WTC11 (cell line): ENCODE data around the gene APOF. TPM values are rescaled to one million over a fixed set of nuclear protein-coding genes. Genes with fewer than 3 reads are reported as not detected.
A peak's percentile ranks its signal among the peaks of the same experiment; 100 is the strongest.
"Not testable (repeated sequence)": the region's sequence is repeated elsewhere in the genome, so short reads cannot be mapped to it uniquely, and the experiment has no call there.

Experiments
- ATAC-seq: fragments of 200-7000 bp; cut with Tn5 transposase; 2 replicates; pipeline ENCODE4 v1.10.0; 2021; ENCODE audit warnings: mild to moderate bottlenecking, moderate library complexity
- CTCF ChIA-PET: fragments of 300-600 bp; sonication (Branson Sonifier 250); formaldehyde crosslinking; loops from one replicate; lab custom pipeline; 2021; ENCODE audit warnings: antibody characterized with exemption; lab: Charles Lee
- POLR2A ChIA-PET: fragments of 350-600 bp; sonication (Branson Sonifier 250); formaldehyde crosslinking; loops from one replicate; lab custom pipeline; 2021; ENCODE audit warnings: antibody characterized with exemption; lab: Charles Lee
- DNase-seq: peaks from one replicate; pipeline ENCODE4 v3.0.0; 2021; ENCODE audit warnings: low spot score
- H3K27ac Mint-ChIP-seq: 2 replicates; pipeline ENCODE4 v1.8.0; 2021; ENCODE audit warnings: mixed read lengths
- H3K27me3 Mint-ChIP-seq: 2 replicates; pipeline ENCODE4 v1.8.0; 2021; ENCODE audit warnings: low read depth, mild to moderate bottlenecking, moderate library complexity, mixed read lengths
- H3K36me3 Mint-ChIP-seq: 2 replicates; pipeline ENCODE4 v1.8.0; 2021; ENCODE audit warnings: mixed read lengths
- H3K4me1 Mint-ChIP-seq: 2 replicates; pipeline ENCODE4 v1.8.0; 2022; ENCODE audit warnings: mixed read lengths
- H3K4me3 Mint-ChIP-seq: 2 replicates; pipeline ENCODE4 v1.8.0; 2021; ENCODE audit warnings: mild to moderate bottlenecking, moderate library complexity, mixed read lengths
- H3K9me3 Mint-ChIP-seq: 2 replicates; pipeline ENCODE4 v1.8.0; 2021; ENCODE audit warnings: mixed read lengths
- AFF4 ChIP-seq: sonication (generic); formaldehyde crosslinking; IDR thresholded peaks from 2 replicates; pipeline ENCODE4 v1.8.1; 2023; ENCODE audit warnings: mild to moderate bottlenecking, missing genetic modification reagents, borderline replicate concordance
- ATF3 ChIP-seq: sonication (generic); formaldehyde crosslinking; conservative IDR thresholded peaks from 2 replicates; pipeline ENCODE4 v1.8.1; 2022; ENCODE audit warnings: mild to moderate bottlenecking, missing genetic modification reagents
- CTCF ChIP-seq: fragments of 200-600 bp; IDR thresholded peaks from 2 replicates; pipeline ENCODE4 v1.8.0; 2022; ENCODE audit warnings: antibody characterized with exemption
- E2F4 ChIP-seq: sonication (generic); formaldehyde crosslinking; IDR thresholded peaks from 2 replicates; pipeline ENCODE4 v1.8.1; 2022; ENCODE audit warnings: low read depth, mild to moderate bottlenecking, moderate library complexity, missing genetic modification reagents, borderline replicate concordance
- ETV6 ChIP-seq: sonication (generic); formaldehyde crosslinking; IDR thresholded peaks from 2 replicates; pipeline ENCODE4 v1.8.1; 2022; ENCODE audit warnings: mild to moderate bottlenecking, missing genetic modification reagents
- FOXP1 ChIP-seq: sonication (generic); formaldehyde crosslinking; IDR thresholded peaks from 2 replicates; pipeline ENCODE4 v1.8.0; 2022; ENCODE audit warnings: missing genetic modification reagents, mild to moderate bottlenecking, moderate library complexity, borderline replicate concordance
- IRF1 ChIP-seq: sonication (generic); formaldehyde crosslinking; IDR thresholded peaks from 2 replicates; pipeline ENCODE4 v1.8.0; 2023; ENCODE audit warnings: missing genetic modification reagents
- NR1H2 ChIP-seq: sonication (generic); formaldehyde crosslinking; IDR thresholded peaks from 2 replicates; pipeline ENCODE4 v1.9.0; 2021; ENCODE audit warnings: mild to moderate bottlenecking, moderate library complexity, missing genetic modification reagents
- SOX15 ChIP-seq: fragments of 250-450 bp; sonication (Bioruptor Pico); IDR thresholded peaks from 2 replicates; pipeline ENCODE4 v1.9.0; 2021; ENCODE audit warnings: mild to moderate bottlenecking
- SP1 ChIP-seq: sonication (generic); formaldehyde crosslinking; conservative IDR thresholded peaks from 2 replicates; pipeline ENCODE4 v1.8.1; 2022; ENCODE audit warnings: missing genetic modification reagents
- TP53 ChIP-seq: sonication (generic); formaldehyde crosslinking; IDR thresholded peaks from 2 replicates; pipeline ENCODE4 v1.8.1; 2023; ENCODE audit warnings: mild to moderate bottlenecking, missing genetic modification reagents
- ZNF121 ChIP-seq: sonication (generic); formaldehyde crosslinking; IDR thresholded peaks from 2 replicates; pipeline ENCODE4 v1.8.0; 2023; ENCODE audit warnings: missing genetic modification reagents
- ZNF263 ChIP-seq: sonication (generic); formaldehyde crosslinking; IDR thresholded peaks from 2 replicates; pipeline ENCODE4 v1.8.1; 2022; ENCODE audit warnings: low read depth, mild to moderate bottlenecking, moderate library complexity, missing genetic modification reagents
- ZNF396 ChIP-seq: fragments of 250-450 bp; sonication (Bioruptor Pico); IDR thresholded peaks from 2 replicates; pipeline ENCODE4 v1.8.0; 2021; ENCODE audit warnings: mild to moderate bottlenecking, moderate library complexity, borderline replicate concordance
- total RNA-seq: library from RNA; stranded (reverse); gene quantifications from 3 replicates; pipeline ENCODE4 v1.2.3, GENCODE V29; 2021

APOF gene
- total RNA-seq, 1 experiment from 2014 or later: not detected

GRCh38 chr12:56348776-56349175 is 13.9 kb downstream of the APOF start (continued):
- TF ChIP-seq AFF4 (CRISPR knock-in tag): no peak

GRCh38 chr12:56347255-56347654 is 15.4 kb downstream of the APOF start:
- ATAC-seq, H3K4me1 Mint-ChIP-seq, DNase-seq, H3K9me3 Mint-ChIP-seq, H3K27me3 Mint-ChIP-seq, H3K4me3 Mint-ChIP-seq: not testable (repeated sequence)
- CTCF ChIA-PET: interaction anchor here (0.6 to 4.2 kb wide), 12 partner anchors 11 to 254 kb away, joined by 3 to 24 read pairs (median 4); partner anchors contain the start of genes CNPY2, PAN2, SMARCC2 and STAT2
- peak overlapping the region; percentile 60; the same call in 1 of the 2 replicates for H3K27ac Mint-ChIP-seq
- POLR2A ChIA-PET: interaction anchor here (0.7 kb wide), 1 partner anchor 658 kb away, joined by 3 read pairs; no protein-coding TSS in a partner anchor
- peaks cover 55% of the 10 kb centered on the region for H3K36me3 Mint-ChIP-seq

GRCh38 chr12:56346675-56347074 is 16.0 kb downstream of the APOF start:
- POLR2A ChIA-PET: interaction anchor here (0.7 kb wide), 1 partner anchor 32 kb away, joined by 3 read pairs; no protein-coding TSS in a partner anchor
- Mint-ChIP-seq H3K27ac (peak overlapping the region; percentile 60; the same call in 1 of the 2 replicates), H3K27me3 (no peaks in the 10 kb centered on the region), H3K9me3 (no peaks in the 10 kb centered on the region), H3K4me3 (no peak overlapping the region), H3K4me1 (no peaks in the 10 kb centered on the region), H3K36me3 (peaks cover 55% of the 10 kb centered on the region)
- DNase-seq: peak; percentile 62
- no peak for TF ChIP-seq ZNF121
- TF ChIP-seq CTCF: 0 out of 2 replicates have a peak, but pooled peaks have one; percentile 17
- CTCF ChIA-PET: interaction anchor here (0.6 to 4.2 kb wide), 12 partner anchors 11 to 255 kb away, joined by 3 to 24 read pairs (median 4); partner anchors contain the start of genes CNPY2, PAN2, SMARCC2 and STAT2
- ATAC-seq: peak; percentile 88

GRCh38 chr12:56342290-56342689 is 20.4 kb downstream of the APOF start:
- not testable (repeated sequence) for ATAC-seq, DNase-seq, H3K9me3 Mint-ChIP-seq, H3K27ac Mint-ChIP-seq, H3K27me3 Mint-ChIP-seq, H3K4me3 Mint-ChIP-seq
- Mint-ChIP-seq H3K36me3 (peaks cover 25% of the 10 kb centered on the region), H3K4me1 (peaks cover 22% of the 10 kb centered on the region)
- POLR2A ChIA-PET: interaction anchor here (1.6 kb wide), 1 partner anchor 18 kb away, joined by 6 read pairs; the partner anchor contains the start of gene STAT2
- CTCF ChIA-PET: interaction anchor here (1.1 kb wide), 1 partner anchor 56 kb away, joined by 3 read pairs; no protein-coding TSS in a partner anchor
- peak; percentile 57; the same call in 1 of the 2 replicates for TF ChIP-seq ZNF121

GRCh38 chr12:56341616-56342015 is 21.0 kb downstream of the APOF start:
- POLR2A ChIA-PET: interaction anchor here (0.8 to 1.6 kb wide), 2 partner anchors 18 to 120 kb away, joined by 3 to 6 read pairs; partner anchors contain the start of genes RNF41 and STAT2
- TF ChIP-seq FOXP1 (CRISPR knock-in tag): no peak
- TF ChIP-seq ATF3 (CRISPR knock-in tag): no peak
- Mint-ChIP-seq H3K27ac (no peak overlapping the region), H3K4me3 (no peak overlapping the region), H3K36me3 (peaks cover 21% of the 10 kb centered on the region), H3K27me3 (no peaks in the 10 kb centered on the region), H3K9me3 (no peaks in the 10 kb centered on the region), H3K4me1 (peaks cover 28% of the 10 kb centered on the region)
- no peak for ATAC-seq
- CTCF ChIA-PET: interaction anchor here (1.2 kb wide), 1 partner anchor 26 kb away, joined by 4 read pairs; the partner anchor contains the start of gene CNPY2
- DNase-seq: no peak

- ChIA-PET CTCF (interaction anchor here (0.7 to 2.2 kb wide), 6 partner anchors 21 to 133 kb away, joined by 3 to 8 read pairs (median 4); partner anchors contain the start of genes ANKRD52, COQ10A and STAT2), POLR2A (interaction anchor here (0.8 to 3.2 kb wide), 4 partner anchors 13 to 149 kb away, joined by 3 to 24 read pairs (median 8); partner anchors contain the start of genes CNPY2, GLS2 and STAT2)
- Mint-ChIP-seq H3K4me3 (peak overlapping the region; percentile 62; the same call in 1 of the 2 replicates), H3K36me3 (peaks cover 16% of the 10 kb centered on the region), H3K4me1 (peaks cover 34% of the 10 kb centered on the region), H3K27me3 (no peaks in the 10 kb centered on the region), H3K27ac (peak overlapping the region; percentile 99), H3K9me3 (no peaks in the 10 kb centered on the region)
- DNase-seq (no peak), ATAC-seq (no peak)
- TF ChIP-seq SP1 (no peak), TP53 (CRISPR knock-in tag) (no peak), NR1H2 (no peak), E2F4 (CRISPR knock-in tag) (no peak), SOX15 (CRISPR knock-in tag) (no peak), IRF1 (no peak), ETV6 (no peak), ZNF396 (CRISPR knock-in tag) (no peak), ZNF263 (CRISPR knock-in tag) (no peak)
These were observed 23.6 kb downstream of the APOF start for GRCh38 chr12:56339158-56339422.
